ENCODE results near the gene NDUFAF2.

DNA sequence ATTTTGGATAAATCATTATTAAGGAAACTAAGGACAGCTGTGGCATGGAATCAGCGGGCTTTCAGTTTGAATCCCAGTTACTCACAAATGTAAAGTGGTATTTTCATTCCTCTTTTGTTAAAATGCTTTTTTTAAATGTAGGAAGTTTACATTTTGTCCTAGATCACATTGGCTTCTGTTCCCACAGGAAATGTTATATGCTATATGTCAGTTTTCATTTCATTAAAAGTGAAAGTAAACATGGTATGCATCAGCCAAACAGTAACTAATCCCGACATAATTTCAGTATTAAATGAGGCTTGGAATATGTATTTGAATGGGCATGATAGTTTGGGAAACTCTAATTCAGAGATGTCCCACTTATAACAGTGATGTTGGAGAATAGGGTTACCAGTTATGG lies 235.9 kb downstream of the NDUFAF2 start:
- TF ChIP-seq, protein P1, sequence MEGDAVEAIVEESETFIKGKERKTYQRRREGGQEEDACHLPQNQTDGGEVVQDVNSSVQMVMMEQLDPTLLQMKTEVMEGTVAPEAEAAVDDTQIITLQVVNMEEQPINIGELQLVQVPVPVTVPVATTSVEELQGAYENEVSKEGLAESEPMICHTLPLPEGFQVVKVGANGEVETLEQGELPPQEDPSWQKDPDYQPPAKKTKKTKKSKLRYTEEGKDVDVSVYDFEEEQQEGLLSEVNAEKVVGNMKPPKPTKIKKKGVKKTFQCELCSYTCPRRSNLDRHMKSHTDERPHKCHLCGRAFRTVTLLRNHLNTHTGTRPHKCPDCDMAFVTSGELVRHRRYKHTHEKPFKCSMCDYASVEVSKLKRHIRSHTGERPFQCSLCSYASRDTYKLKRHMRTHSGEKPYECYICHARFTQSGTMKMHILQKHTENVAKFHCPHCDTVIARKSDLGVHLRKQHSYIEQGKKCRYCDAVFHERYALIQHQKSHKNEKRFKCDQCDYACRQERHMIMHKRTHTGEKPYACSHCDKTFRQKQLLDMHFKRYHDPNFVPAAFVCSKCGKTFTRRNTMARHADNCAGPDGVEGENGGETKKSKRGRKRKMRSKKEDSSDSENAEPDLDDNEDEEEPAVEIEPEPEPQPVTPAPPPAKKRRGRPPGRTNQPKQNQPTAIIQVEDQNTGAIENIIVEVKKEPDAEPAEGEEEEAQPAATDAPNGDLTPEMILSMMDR (IDR thresholded peaks at IDR 0.05; ENCODE audit: low read depth, low read length): no peak
- TF ChIP-seq EZH2phosphoT487 (IDR thresholded peaks at IDR 0.05; ENCODE audit: low read depth): no peak
